Measurements from ENCODE around the gene HSF2BP. TPM values are rescaled to one million over a fixed set of nuclear protein-coding genes. Genes with fewer than 3 reads are reported as not detected.
"Not testable (repeated sequence)": the region's sequence is repeated elsewhere in the genome, so short reads cannot be mapped to it uniquely, and the experiment has no call there.

Gene HSF2BP
- polyA plus RNA-seq, 4 donors = 1.7 to 2.7 (median 2.1) TPM

- no peak for DNase-seq (ENCODE audit: low read depth in 4 of 4, low spot score in 3 of 4)
These were observed 5.7 kb downstream of the HSF2BP start for GRCh38 chr21:43653626-43654025.

GRCh38 chr21:43652616-43653015 is 6.7 kb downstream of the HSF2BP start:
- no peak for DNase-seq (ENCODE audit: low read depth in 4 of 4, low spot score in 3 of 4)

DNA sequence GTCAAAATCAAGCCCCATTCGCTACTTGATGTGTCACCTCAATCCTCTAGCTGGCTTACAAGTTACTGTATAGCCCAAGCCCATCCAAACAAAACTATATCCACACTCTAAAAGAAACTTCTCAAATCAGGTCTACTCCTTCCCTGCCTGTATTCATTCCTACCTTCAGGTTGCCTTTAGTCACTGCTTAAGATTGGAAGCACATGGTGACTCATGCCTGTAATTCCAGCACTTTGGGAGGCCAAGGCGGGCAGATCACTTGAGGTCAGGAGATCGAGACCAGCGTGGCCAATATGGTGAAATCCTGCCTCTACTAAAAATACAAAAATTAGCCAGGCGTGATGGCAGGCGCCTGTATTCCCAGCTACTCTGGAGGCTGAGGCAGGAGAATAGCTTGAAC is 7.4 kb downstream of the HSF2BP start:
- DNase-seq (ENCODE audit: low read depth in 4 of 4, low spot score in 3 of 4) = not testable (repeated sequence)

DNA sequence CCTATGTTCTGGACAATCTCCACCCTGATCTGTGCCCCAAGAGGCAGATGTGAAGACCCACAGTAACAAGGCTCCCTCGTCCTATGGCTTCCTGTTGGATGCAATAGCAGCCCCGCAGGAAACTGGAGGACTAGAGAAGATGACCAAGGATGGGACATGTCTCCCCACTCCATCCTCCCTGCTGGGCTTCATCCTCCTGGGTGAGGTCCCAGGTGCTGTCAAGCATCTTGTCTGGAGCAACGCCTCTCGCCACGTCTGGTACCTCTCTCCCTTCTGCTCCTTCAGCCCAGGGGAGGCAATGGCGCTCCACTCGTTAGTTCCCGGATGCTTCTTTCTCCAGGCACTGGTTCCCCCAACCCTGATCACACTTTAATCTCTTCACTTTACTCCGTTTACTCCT is 11.1 kb downstream of the HSF2BP start:
- no peak for DNase-seq (ENCODE audit: low read depth in 4 of 4, low spot score in 3 of 4)

DNA sequence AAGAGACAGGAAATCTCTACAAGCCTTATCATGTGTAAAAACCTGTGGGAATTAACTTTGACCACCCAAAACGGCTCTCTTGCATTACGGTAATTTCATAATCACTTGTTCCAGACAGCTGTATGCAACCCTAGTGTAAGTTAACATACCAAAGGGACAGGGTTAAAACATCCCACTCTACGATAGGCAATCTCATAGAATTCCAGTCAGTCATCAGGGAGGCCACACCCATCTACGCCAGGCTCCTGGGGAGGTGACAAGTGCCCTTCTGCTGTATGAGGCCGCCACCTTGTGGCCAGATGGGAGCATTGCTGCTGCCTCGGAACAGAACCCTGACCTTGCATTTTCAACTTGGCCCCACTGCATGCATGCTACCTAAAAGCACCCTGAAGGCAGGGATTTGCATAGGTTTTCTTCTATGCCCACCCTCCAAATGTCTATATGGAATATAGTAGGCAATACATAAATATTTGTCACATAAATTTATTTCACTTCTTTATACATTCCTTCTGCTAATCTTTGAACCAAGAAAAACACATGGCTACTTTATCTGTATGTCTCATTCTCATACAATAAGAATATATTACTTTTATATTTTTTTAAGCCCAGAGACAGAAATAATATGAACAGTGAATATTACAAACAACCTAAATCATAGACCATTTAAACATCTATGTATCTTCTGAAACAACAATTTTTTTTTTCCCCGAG is 12.6 kb downstream of the HSF2BP start:
- peak; percentile 52 to 69 (median 66) for DNase-seq (ENCODE audit: low read depth in 4 of 4, low spot score in 3 of 4)

DNA sequence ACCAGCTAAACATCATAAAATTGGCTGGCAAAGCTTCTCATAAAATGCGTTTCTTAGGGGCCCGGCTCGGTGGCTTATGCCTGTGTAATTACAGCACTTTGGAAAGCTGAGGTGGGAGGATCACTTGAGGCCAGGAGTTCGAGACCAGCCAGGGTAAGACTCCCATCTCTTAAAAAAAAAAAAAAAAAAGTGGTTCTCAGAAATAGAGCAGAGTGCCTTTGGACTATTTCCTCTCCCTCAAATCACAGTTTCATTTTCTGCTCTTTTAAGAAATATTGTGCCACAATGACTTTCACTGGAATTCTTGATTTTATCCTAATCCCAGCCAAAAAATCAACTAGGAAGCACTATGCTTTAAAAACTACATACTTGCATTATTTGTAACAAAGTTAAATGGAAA is 13.3 kb downstream of the HSF2BP start:
- DNase-seq (ENCODE audit: low read depth in 4 of 4, low spot score in 3 of 4) = no peak

GRCh38 chr21:43645136-43645891 is 14.0 kb downstream of the HSF2BP start:
- DNase-seq (ENCODE audit: low read depth in 4 of 4, low spot score in 3 of 4) = peak in 1 of 4 donors; percentile 42

DNA sequence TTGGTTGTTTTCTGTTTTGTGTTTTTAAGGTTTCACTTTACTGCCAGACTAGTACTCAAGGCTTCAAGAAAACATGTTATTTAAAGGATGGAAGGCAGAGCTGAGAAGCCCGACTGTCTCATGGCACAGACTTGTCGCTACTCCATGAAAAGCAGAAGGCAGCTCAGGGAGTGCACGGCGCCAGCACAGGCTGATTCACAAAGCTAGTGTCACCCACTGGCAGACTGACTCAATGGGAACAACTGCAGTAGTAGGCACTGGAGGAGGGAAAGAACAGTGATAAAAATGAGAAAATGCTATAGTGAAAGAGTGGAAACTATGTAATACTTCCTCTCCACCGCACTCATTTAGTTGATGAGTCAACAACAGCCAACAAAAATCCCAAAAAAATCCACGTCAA is 14.7 kb downstream of the HSF2BP start:
- no peak for DNase-seq (ENCODE audit: low read depth in 4 of 4, low spot score in 3 of 4)

- no peak for DNase-seq (ENCODE audit: low read depth in 4 of 4, low spot score in 3 of 4)
These were observed 15.2 kb downstream of the HSF2BP start for GRCh38 chr21:43644071-43644470.

DNA sequence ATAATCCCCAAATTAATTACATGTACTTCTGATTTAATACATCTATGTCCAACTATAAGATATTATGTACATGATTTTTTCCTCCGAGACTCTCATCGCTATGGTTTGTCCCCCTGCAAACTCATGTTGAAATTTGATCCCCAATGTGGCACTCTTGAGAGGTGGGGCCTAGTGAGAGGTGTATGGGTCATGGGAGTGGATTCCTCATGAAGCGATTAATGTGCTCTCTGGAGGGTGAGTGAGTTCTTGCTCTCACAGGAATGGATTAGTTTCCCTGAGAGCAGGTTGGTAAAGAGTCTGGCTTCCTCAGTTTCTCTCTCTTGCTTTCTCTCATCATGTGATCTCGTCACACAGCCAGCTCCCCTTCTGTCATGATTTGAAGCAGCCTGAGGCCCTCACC is 16.1 kb downstream of the HSF2BP start:
- no peak for DNase-seq (ENCODE audit: low read depth in 4 of 4, low spot score in 3 of 4)

DNA sequence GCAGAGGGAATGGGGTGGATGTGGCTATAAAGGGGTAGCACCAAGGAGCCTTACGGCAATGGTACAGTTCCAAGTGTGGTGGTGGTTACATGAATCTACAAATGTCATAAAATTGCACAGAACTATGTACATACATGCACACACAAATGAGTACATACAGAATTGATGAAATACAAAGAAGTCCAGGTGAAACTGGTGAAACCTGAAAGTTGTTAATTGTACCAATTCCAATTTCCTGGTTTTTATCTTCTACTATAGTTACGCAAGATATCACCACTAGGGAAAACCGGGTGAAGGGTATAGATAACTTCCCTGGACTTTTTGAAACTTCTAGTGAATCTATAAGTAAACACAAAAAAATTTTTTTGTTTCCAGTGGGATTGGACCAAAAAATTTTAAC is 18.9 kb downstream of the HSF2BP start:
- DNase-seq (ENCODE audit: low read depth in 4 of 4, low spot score in 3 of 4) = no peak

DNA sequence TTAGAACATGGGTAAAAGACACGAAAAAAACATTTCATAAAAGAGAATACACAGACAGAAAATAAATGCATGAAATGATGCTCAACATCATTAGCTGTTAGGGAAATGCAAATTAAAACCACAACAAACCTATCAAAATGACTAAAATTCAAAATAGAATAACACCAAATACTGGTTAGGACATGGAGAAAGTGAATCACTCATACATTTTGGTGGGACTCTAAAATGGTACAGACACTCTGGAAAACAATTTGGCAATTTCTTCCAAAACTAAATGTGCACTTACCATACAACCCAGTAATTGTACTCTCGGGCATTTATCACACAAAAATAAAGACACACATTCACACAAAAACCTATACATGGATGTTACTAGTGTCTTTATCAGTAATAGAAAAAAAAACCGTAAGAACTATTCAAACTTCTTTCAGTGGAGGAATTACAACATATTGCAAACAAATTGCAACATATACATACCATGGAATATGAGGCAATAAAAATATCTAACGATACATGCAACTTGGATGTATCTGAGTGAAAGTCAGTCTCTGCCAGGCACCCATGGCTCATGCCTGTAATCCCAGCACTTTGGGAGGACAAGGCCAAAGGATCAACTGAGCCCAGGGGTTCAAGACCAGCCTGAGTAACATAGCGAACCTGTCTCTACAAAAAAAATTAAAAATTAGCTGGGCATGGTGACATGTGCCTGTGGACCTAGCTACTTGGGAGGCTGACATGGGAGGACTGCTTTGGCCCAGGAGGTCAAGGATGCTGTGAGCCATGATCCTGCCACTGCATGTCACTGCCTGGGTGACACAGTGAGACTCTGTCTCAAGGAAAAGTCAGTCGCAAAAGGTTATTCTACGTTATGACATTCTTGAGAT is 19.6 kb downstream of the HSF2BP start:
- no peak for DNase-seq (ENCODE audit: low read depth in 4 of 4, low spot score in 3 of 4)

DNA sequence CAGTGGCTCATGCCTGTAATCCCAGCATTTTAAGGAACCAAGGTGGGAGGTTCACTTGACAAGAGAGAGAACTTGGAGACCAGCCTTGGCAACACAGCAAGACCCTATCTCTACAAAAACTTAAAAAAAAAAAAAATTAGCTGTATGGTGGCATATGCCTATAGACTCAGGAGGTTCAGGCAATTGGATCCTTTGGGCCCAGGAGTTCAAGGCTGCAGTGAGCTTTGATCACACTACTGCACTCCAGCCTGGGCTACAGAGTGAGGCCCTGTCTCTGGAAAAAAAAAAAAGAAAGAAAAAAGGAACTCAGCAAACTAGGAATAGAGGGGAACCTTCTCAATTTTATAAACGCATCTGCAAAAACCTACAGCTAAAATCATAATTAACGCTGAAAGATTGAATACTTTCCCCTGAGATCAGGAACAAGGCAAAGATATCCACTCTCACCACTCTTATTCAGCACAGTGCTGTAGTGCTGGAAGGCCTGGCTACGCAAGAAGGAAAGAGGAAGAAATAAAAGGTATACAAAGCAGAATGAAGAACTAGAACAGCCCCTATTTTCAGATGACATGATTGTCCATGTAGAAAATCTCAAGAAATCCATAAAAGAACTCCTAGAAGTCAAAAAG is 21.6 kb downstream of the HSF2BP start:
- no peak for DNase-seq (ENCODE audit: low read depth in 4 of 4, low spot score in 3 of 4)

GRCh38 chr21:43635436-43635835 is 23.9 kb downstream of the HSF2BP start:
- DNase-seq (ENCODE audit: low read depth in 4 of 4, low spot score in 3 of 4) = no peak

DNA sequence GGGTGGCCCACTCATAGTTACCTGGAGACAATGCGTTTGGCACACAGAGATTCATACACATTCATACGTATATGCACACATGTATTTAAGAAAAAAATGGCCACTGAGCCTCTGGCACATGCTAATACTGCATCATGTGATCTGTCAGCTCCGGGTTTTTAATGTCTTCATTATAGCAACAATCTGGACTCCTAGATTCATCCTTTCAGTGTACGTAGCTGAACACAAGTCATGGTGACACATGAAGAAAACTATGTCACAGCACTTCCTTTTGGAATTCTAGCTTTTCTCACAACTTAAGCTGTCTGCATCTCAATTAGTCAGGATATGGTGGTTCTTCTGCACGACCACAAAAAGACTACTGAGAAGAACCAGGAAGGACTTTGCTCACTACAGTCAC is 24.7 kb downstream of the HSF2BP start:
- DNase-seq (ENCODE audit: low read depth in 4 of 4, low spot score in 3 of 4) = no peak

GRCh38 chr21:43632373-43632905 is 26.8 kb downstream of the HSF2BP start:
- DNase-seq (ENCODE audit: low read depth in 4 of 4, low spot score in 3 of 4) = no peak

GRCh38 chr21:43631411-43632107 is 27.7 kb downstream of the HSF2BP start:
- DNase-seq (ENCODE audit: low read depth in 4 of 4, low spot score in 3 of 4) = no peak

DNA sequence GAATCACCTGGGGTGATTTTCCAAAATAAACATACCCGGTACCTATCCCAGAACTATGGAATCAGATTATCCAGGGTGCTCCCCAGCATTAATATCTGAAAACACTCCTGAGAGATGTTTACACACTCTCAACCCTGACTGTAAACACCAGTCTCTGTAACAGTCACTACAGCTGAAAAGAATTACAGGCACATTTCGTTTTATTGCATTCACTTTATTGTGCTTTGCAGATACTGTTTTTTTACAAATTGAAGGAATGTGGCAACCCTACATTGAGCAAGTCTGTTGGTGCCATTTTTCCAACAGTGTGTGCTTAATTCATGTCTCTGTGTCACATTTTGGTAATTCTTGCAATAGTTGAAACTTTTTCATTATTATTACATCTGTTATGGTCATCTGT is 31.8 kb downstream of the HSF2BP start:
- DNase-seq (ENCODE audit: low read depth in 4 of 4, low spot score in 3 of 4) = no peak

GRCh38 chr21:43626390-43626789 is 32.9 kb downstream of the HSF2BP start:
- DNase-seq (ENCODE audit: low read depth in 4 of 4, low spot score in 3 of 4) = no peak

DNA sequence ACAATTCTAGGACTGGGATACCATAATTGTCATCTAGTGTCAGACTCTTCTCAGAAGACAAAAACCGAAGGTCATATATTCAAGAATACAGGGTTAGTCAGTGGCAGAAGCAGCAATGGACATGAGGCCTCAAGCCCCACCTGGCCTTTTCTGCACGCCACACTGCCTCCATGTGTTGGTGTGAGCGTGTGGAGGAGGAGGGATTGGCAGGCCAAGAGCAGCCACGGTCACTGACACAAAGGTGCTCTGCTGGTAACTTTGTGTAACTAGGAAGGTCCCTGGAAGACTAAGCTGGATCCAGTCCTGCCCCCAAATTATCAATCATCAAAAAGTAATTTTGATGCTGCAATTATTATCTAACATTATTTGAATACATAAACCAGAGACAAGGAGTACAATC is 34.9 kb downstream of the HSF2BP start:
- no peak for DNase-seq (ENCODE audit: low read depth in 4 of 4, low spot score in 3 of 4)
